WTC11 (cell line): Measurements from ENCODE around the gene LCN1.

Source experiments
- AFF4 ChIP-seq: sonication (generic); formaldehyde crosslinking; IDR thresholded peaks from 2 replicates; pipeline ENCODE4 v1.8.1; 2023; ENCODE audit warnings: mild to moderate bottlenecking, missing genetic modification reagents, borderline replicate concordance
- CTCF ChIP-seq: fragments of 200-600 bp; IDR thresholded peaks from 2 replicates; pipeline ENCODE4 v1.8.0; 2022; ENCODE audit warnings: antibody characterized with exemption
- ESRRA ChIP-seq: sonication (generic); formaldehyde crosslinking; IDR thresholded peaks from 2 replicates; pipeline ENCODE4 v1.8.1; 2022; ENCODE audit warnings: mild to moderate bottlenecking, missing genetic modification reagents, borderline replicate concordance
- TF ChIP-seq, protein P1 (sequence below): sonication (generic); formaldehyde crosslinking; conservative IDR thresholded peaks from 2 replicates; pipeline ENCODE4 v1.8.1; 2022; ENCODE audit warnings: mild to moderate bottlenecking, missing genetic modification reagents

DNA sequence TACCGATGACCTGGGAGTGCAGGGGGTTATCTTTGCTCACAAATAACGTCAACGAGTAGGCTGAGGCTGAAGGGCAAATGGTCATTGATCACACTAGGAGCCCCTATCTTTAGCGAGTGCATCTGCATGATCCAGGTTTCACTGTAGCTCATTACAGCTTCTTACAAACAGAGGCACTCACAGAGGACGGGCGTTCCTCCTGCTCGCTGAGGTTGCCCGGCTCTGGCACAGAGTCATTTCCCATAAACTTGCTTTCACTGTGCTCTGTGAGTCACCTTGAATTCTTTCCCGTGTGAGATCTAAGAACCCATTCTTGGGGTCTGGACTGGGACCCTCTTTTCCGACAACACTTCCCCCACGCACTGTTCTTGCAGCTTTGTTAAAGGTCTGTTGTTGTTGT is 38.4 kb downstream of the LCN1 start:
- TF ChIP-seq CTCF (no peak), AFF4 (CRISPR knock-in tag) (no peak), ESRRA (CRISPR knock-in tag) (no peak)
- TF ChIP-seq, protein P1, sequence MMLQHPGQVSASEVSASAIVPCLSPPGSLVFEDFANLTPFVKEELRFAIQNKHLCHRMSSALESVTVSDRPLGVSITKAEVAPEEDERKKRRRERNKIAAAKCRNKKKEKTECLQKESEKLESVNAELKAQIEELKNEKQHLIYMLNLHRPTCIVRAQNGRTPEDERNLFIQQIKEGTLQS, result no peak
